Activated gamma-delta T cell treated with Interleukin-2 at 50 U/mL for 16 hours (primary cell): Measurements from ENCODE around the gene APBB1.
"Not testable (repeated sequence)": the region's sequence is repeated elsewhere in the genome, so short reads cannot be mapped to it uniquely, and the experiment has no call there.

Source experiments
- DNase-seq: peaks from one replicate; pipeline ENCODE4 v3.0.0-alpha.2; 2020

Gene APBB1

GRCh38 chr11:6415797-6416196, 3.1 kb downstream of the APBB1 start:
- no peak for DNase-seq

- DNase-seq: no peak
These were observed 4.0 kb downstream of the APBB1 start for GRCh38 chr11:6414874-6415328.

DNA sequence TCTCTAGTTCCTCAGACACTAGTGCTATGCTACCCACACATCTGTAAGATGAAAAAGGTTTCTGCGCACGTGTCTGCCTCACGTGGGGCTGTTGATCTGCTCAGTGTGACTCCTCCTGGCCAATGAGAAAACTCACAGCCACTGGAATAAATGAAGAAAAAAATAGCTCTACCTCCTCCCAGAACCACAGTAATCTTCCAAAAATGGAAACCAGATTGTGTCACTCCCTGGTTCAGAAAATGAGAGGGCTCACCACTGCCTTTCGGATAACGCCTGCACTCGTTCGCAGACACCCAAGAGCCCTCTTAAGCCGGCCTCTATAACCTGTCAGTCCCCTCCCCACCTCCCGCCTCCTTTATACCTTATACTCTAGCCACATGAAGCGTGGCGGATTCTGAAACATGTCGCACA, 5.1 kb downstream of the APBB1 start:
- peak; percentile 16 for DNase-seq

DNA sequence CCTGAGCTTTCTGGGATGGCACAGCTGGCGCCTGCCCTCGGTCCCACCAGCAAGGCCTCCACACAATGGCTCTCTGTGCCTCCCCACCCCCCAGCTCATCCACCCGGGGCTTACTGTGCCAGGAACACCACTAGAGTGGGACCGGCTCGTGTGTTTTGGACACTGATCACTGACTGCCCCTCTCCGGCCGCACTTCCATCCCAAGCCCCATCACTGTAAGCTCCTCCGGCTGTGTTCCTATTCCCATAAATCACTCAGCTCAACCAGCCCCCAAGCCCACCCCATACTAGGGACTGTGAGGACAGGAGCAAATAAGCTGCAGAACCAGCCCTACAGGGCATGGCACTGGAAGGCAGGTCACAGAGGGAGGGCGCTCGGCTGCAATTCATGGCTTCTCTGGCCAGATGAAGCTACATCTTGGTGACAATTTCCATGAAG, 7.3 kb downstream of the APBB1 start:
- no peak for DNase-seq

GRCh38 chr11:6410695-6411430, 8.0 kb downstream of the APBB1 start:
- no peak for DNase-seq

DNA sequence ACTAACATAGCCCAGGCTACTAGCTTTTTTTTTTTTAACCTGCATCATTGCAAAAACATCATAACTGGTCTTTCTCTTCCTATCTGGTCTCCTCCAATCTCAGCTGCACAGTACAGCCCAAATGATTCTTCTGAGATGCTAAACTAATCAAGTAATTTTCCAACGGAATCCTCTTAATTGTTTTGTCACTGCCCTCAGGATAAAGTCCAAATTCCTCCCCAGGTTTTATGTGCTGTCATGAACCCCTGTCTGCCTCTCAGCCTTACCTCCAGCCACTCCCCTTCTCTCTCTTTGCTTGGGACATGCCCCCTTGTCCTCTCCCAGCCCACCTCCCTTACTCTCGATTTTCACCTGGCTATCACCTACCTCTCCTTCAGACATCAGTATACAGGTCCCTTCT, 12.5 kb downstream of the APBB1 start:
- no peak for DNase-seq

DNA sequence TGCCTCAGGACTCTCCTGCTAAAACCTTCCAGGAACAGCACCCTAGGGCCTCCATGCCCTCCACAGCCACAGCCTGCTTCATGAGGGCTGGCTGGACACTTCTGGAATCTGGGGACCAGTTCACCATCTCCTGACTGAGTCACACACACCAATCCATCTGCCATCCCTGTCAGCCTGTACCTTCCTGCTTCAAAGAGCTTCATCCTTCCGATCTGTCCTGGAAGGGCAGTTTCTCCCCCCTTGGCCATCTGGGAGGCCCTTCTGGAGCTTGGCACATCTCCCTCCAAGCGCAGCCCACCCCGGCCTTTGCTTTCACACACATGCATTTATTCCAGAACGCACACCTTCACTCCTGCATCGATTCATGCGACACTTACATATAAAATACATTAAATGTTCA, 13.0 kb downstream of the APBB1 start:
- no peak for DNase-seq

GRCh38 chr11:6405052-6405667, 13.7 kb downstream of the APBB1 start:
- DNase-seq: no peak

DNA sequence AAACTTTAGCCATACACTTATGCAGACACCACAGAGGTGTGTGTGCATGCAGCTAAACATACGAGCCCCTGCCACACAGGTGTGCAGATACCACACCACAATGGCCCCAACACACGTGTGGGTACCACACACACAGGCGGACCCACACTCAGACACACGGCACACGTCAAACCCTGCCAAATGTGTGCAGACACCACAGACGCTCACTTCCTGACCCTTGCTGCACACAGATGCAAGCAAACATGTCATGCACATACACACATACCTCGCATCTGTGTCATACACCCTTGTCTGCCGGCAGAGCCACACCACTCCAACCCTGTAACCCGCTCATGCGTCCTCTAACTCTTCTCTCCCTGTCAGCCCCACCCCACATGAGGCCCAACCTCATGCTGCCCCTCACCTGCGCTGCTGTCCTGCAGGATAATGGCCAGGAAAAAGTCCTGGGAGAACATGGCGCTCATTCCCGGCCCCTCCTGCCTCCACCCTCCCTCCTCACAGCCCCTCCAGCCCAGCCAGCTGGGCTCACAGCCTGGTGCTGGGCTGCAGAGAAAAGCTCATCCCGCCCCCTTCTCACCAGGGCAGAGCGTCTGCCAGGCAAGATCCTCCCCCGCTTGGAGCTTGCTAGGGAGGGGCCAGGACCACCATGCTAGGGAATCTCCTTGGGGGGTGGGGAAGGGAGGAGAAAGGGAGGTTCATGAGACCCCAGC, 14.4 kb downstream of the APBB1 start:
- peak; percentile 23 for DNase-seq

GRCh38 chr11:6403539-6403938, 15.4 kb downstream of the APBB1 start:
- no peak for DNase-seq

DNA sequence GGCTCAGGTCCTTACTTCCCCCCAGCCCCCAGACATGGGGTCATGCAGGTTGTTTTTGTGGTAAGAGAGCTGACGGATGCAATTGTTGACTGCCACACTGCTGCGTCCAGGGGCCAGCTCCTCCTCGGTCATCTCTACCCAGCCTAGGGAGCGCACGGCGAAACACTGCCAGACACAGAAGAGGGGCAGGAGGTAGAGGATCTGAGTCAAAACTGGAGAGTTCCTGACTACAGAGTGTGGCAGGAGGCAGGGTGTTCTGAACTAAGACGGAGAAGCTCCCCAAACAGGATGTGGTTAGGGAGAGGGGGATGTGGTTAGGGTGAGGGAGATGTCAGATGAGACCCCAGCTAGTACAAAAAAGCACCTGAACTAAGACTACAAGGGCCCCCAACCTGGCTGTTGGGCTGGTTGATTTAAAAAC, 16.3 kb downstream of the APBB1 start:
- DNase-seq: peak; percentile 80

DNA sequence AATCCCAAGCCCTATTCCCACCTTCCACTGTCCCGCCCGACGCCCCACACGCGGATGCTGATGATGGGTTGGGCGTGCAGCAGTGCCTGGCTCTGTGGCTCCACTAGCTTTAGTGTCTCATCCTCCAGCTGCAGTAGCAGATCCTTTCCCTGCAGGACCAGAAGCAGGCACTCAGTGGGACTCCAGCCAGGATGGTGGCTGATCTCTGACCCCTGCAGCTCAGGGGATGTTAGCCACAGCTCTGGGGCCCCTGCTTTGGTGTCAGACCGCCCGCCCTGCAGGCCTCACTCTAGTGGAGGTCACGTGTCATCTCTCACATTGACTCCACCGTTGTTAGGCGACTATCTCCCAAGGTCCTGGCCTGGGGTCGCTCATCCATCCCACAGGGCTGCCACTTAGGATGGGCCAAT, 16.8 kb downstream of the APBB1 start:
- DNase-seq: peak; percentile 21

DNA sequence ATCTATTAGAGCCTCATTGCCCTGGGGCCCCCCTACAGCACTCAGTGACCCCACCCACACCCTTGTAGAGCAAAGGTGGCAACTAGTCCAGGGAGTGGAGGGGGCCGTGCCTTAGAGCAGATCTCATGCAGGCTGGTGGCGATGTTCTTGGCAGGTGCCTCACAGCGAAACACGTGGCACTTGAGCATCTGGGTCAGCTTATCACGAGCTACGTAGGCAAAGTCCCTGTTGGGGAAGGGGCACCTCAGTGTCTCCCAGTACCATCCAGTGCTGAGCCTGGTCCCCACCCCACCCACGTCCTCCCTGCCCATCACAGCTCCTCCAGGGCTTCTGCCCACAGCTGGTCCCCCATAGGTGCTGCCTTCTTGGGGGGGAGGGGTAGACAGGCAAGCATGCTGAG, 17.4 kb downstream of the APBB1 start:
- no peak for DNase-seq

GRCh38 chr11:6400431-6401345, 18.2 kb downstream of the APBB1 start:
- DNase-seq: no peak

DNA sequence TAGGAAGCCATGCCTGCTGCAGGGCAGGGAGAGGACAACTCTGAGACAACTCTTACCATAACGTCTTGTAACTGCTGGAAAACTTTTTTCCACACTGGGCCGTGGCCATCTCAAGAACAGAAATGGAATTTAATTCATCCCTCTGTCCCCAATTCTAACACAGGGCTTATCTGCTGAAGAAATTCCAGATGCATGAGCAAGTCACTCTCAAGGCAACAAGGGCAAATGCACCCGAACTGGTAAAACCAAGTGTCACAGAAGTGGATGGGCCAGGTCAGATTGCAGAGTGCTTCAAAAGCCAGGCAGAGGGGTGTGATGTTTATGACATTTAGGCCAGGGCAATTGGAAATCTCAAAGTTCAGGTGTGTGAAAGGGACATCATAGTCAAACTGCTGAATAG, 21.3 kb downstream of the APBB1 start:
- DNase-seq: no peak

DNA sequence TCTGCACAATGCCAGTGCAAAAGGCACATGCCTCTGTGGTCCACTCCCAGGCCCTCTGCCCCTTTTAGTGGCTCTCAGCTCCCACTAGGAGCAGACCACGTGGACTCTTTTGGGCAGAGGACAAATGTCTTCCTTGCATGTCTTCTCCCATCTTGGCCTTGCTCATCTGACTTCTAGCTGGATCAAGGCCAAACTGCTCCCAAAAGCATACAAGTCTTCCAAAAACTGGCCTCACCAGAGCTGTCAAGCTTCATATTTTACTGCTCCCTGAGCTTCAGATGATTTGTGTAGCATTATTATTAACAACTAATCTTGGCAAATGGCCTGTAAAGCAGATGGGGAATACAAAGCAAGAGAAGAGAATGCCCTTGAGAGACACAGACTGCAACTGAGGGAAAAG, 21.7 kb downstream of the APBB1 start:
- DNase-seq: no peak

DNA sequence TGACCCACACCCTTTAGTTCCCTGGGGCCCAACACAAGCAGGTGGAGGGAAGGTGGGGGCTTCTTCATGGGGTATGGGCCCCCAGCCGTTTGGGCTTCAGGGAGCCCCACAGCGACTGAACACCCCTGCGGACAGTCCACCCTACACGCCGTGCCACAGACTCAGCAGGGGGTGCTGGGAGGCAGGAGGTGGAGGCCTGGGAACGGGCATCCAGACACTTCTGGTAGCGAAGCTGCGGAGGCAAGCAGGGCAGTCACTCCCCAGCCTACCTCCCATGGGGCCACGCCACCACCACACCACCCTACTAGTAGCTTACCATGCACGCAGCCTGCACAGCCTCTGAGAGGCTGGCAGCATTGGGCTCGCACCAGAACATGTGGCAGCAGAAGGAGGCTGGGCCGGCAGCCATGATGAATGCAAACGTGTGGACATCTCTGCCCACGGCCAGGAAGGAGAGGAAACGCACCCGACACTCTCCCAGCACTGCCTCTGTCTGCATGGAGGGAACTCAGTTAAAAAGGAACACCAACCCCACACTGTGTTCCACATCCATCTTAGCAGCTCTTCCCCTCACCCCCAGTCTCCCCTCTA, 23.3 kb downstream of the APBB1 start:
- no peak for DNase-seq

GRCh38 chr11:6393989-6394670, 24.8 kb downstream of the APBB1 start:
- DNase-seq: no peak

GRCh38 chr11:6392251-6392650, 26.6 kb downstream of the APBB1 start:
- not testable (repeated sequence) for DNase-seq

DNA sequence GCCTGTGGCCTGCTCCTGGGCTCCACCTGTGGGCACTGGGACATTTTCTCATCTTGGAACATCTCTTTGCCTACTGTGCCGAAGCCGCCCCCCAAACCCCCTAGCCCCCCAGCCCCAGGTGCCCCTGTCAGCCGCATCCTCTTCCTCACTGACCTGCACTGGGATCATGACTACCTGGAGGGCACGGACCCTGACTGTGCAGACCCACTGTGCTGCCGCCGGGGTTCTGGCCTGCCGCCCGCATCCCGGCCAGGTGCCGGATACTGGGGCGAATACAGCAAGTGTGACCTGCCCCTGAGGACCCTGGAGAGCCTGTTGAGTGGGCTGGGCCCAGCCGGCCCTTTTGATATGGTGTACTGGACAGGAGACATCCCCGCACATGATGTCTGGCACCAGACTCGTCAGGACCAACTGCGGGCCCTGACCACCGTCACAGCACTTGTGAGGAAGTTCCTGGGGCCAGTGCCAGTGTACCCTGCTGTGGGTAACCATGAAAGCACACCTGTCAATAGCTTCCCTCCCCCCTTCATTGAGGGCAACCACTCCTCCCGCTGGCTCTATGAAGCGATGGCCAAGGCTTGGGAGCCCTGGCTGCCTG, 27.3 kb downstream of the APBB1 start:
- no peak for DNase-seq

DNA sequence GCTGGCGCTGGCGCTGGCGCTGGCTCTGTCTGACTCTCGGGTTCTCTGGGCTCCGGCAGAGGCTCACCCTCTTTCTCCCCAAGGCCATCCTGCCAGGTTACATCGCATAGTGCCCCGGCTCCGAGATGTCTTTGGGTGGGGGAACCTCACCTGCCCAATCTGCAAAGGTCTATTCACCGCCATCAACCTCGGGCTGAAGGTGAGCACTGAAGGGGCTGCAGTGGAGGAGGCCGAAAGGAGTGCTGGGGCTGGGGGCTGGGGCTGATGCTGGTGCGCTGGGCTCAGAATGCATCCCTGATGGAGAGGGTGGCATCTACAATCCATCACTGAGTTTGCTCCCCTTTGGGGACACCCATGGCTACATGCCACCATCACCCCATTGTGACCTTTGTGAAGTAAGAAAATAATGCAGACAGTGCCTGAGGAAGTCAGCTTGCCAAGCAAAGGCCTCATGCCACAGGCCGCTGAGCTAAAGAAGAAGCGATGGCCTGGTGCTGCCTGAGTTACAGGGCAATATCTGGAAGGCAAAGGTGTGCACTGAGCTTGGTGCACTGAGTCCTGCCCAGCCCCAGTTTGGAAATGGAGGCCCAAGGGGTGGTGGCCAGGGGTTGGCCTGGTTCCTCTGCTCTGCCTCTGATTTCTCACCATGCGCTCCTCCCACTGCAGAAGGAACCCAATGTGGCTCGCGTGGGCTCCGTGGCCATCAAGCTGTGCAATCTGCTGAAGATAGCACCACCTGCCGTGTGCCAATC, 28.0 kb downstream of the APBB1 start:
- peak; percentile 11 for DNase-seq
